ENCODE data around the gene ASTE1. TPM values are rescaled to one million over a fixed set of nuclear protein-coding genes. Genes with fewer than 3 reads are reported as not detected.
"Not testable (repeated sequence)": the region's sequence is repeated elsewhere in the genome, so short reads cannot be mapped to it uniquely, and the experiment has no call there.

ASTE1 gene
- total RNA-seq: 4.8 TPM

- ATAC-seq: peak; percentile 99
These were observed at the start of gene ASTE1, which contains the start of gene NEK11 for GRCh38 chr3:131026321-131027151. Gene ASTE1 (minus strand): TSS chr3:131026825. CDS start chr3:131025306, 1,519 bp downstream. Gene NEK11 (plus strand): TSS chr3:131026877. CDS start chr3:131029709, 2,832 bp downstream.

GRCh38 chr3:131075632-131076328 lies 49.2 kb upstream of the ASTE1 start:
- no peak for ATAC-seq

GRCh38 chr3:131072845-131073244 lies 46.2 kb upstream of the ASTE1 start:
- ATAC-seq: no peak

- ATAC-seq: no peak
These were observed 45.5 kb upstream of the ASTE1 start for GRCh38 chr3:131072099-131072559.

- no peak for ATAC-seq
These were observed 41.4 kb upstream of the ASTE1 start for GRCh38 chr3:131067983-131068382.

GRCh38 chr3:131053043-131053859 lies 26.6 kb upstream of the ASTE1 start:
- no peak for ATAC-seq

GRCh38 chr3:131050001-131050400 lies 23.4 kb upstream of the ASTE1 start:
- no peak for ATAC-seq

GRCh38 chr3:131048030-131048429 lies 21.4 kb upstream of the ASTE1 start:
- no peak for ATAC-seq

- no peak for ATAC-seq
These were observed 21.0 kb upstream of the ASTE1 start for GRCh38 chr3:131047582-131047981.

- ATAC-seq: not testable (repeated sequence)
These were observed 15.8 kb upstream of the ASTE1 start for GRCh38 chr3:131042271-131042985.

GRCh38 chr3:131038326-131038725 lies 11.7 kb upstream of the ASTE1 start:
- ATAC-seq: no peak

GRCh38 chr3:131036986-131037385 lies 10.4 kb upstream of the ASTE1 start:
- no peak for ATAC-seq

- ATAC-seq: no peak
These were observed 9.7 kb upstream of the ASTE1 start for GRCh38 chr3:131036200-131036816.

GRCh38 chr3:131033480-131034080 lies 7.0 kb upstream of the ASTE1 start:
- no peak for ATAC-seq

GRCh38 chr3:131031660-131032059 lies 5.0 kb upstream of the ASTE1 start:
- no peak for ATAC-seq

- no peak for ATAC-seq
These were observed 2.2 kb upstream of the ASTE1 start for GRCh38 chr3:131028844-131029243.

GRCh38 chr3:131025539-131025938 lies 1.1 kb downstream of the ASTE1 start:
- ATAC-seq: no peak

GRCh38 chr3:131020122-131020693 lies 6.4 kb downstream of the ASTE1 start:
- peak; percentile 25 for ATAC-seq

- ATAC-seq: no peak
These were observed 7.7 kb downstream of the ASTE1 start for GRCh38 chr3:131018970-131019369.

- ATAC-seq: peak; percentile 42
These were observed 16.9 kb downstream of the ASTE1 start for GRCh38 chr3:131009698-131010097.

- ATAC-seq: no peak
These were observed 18.3 kb downstream of the ASTE1 start for GRCh38 chr3:131008326-131008725.
